ENCODE measurements around the gene JUND.

JUND gene

DNA sequence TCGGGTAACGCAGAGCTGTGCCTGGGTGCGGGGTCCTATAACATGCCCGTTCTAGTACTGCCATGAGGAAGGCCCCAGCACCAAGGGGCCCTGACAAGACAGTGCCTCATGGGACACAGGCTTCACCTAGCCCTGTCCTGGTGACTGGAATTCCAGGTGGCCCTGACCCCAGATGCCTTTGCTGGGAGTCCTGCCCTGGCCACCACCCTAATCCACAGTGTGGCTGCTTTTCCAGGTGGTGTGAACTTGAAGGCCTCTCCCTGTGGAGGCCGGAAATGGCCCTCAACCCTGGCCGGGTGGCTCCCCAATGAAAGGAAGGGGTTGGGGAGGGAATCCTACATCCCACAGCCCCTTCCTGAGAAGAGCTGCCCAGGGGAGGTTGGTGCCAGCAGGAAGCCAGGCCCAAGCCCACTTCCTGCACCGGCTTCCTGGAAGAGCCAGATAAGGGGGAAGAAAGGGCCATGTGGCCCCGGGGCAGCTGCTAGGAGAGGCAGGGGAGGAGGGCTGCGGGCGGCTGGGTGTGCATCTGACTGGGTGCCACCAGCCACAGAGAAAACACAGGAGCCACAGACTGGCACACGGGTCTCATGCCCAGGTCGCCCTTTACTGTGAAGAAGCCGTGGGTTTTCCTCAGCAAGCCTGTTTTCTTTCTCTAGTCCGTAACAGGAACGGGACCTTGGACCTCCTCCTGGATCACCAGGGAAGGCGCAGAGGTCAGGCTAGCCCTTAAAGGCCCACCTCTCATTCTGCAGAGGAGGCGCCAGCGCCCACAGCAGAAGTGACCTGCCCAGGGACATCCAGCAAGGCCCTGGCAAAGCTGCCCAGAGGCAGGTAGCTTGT lies 36.8 kb upstream of the JUND start:
- Histone ChIP-seq H3K36me3 (peaks cover 0 to 9% (median 0%) of the 10 kb centered on the region in 3 donors), H3K27ac (peak overlapping the region in 1 of 2 donors; percentile 29), H3K9me3 (no peaks in the 10 kb centered on the region), H3K4me1 (peaks cover 0 to 36% (median 26%) of the 10 kb centered on the region in 4 donors), H3K27me3 (no peaks in the 10 kb centered on the region), H3K4me3 (no peak overlapping the region)
- DNase-seq: no peak
- intact Hi-C loops (cut with DNase I; ENCODE audit: low total_unique reads): no loop called here
- TF ChIP-seq, protein P1, sequence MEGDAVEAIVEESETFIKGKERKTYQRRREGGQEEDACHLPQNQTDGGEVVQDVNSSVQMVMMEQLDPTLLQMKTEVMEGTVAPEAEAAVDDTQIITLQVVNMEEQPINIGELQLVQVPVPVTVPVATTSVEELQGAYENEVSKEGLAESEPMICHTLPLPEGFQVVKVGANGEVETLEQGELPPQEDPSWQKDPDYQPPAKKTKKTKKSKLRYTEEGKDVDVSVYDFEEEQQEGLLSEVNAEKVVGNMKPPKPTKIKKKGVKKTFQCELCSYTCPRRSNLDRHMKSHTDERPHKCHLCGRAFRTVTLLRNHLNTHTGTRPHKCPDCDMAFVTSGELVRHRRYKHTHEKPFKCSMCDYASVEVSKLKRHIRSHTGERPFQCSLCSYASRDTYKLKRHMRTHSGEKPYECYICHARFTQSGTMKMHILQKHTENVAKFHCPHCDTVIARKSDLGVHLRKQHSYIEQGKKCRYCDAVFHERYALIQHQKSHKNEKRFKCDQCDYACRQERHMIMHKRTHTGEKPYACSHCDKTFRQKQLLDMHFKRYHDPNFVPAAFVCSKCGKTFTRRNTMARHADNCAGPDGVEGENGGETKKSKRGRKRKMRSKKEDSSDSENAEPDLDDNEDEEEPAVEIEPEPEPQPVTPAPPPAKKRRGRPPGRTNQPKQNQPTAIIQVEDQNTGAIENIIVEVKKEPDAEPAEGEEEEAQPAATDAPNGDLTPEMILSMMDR (IDR thresholded peaks at IDR 0.05): no peak

DNA sequence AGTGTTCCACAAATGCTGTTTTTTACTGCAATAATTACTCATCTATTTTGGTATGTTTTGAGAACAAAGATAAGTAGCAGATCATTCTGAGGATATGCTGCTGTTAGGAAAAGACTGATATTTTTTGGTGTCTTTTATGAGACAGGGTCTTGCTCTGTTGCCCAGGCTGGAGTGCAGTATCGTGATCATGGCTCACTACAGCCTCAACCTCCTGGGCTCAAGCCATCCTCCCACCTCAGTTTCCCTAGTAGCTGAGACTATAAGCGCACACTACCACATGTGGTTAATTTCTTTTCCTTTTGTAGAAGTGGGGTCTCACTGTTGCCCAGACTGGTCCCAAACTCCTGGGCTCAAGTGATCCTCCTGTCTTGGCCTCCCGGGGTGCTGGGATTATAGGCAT lies 32.0 kb upstream of the JUND start:
- TF ChIP-seq, protein P1 (IDR thresholded peaks at IDR 0.05): no peak
- no peak for DNase-seq
- Histone ChIP-seq H3K9me3 (no peaks in the 10 kb centered on the region), H3K27ac (peak overlapping the region; percentile 15 to 67), H3K27me3 (no peaks in the 10 kb centered on the region), H3K4me3 (no peak overlapping the region), H3K4me1 (peaks cover 3 to 31% (median 10%) of the 10 kb centered on the region in 4 donors), H3K36me3 (peaks cover 0 to 55% (median 32%) of the 10 kb centered on the region in 3 donors)
- intact Hi-C loops (cut with DNase I; ENCODE audit: low total_unique reads): no loop called here

DNA sequence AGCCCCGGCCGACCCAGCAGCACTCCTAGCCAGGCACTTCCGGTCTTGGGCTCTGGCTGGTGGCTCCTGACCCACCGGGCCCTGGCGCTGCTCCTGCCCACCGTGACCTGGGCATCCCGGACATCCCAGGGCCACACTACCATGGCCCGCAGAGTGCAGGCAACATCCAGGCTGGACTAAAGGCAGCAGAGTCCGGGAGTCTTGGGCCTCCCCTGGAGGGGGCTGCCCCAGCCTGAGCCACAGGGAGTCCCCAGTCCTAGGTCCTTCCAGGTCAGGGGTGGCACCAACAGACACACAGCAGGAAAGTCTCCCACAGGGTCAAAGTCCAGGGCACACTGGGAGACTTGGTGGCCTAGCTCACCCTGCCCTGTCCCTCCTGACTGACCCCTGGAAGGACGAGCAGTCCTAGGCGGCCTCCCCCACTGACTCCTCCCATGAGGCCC lies 30.7 kb upstream of the JUND start:
- H3K27me3 ChIP-seq: no peaks in the 10 kb centered on the region
- TF ChIP-seq, protein P1 (IDR thresholded peaks at IDR 0.05): no peak
- no peak for DNase-seq
- H3K27ac ChIP-seq: no peak overlapping the region
- intact Hi-C loops (cut with DNase I; ENCODE audit: low total_unique reads): no loop called here
- no peaks in the 10 kb centered on the region for H3K9me3 ChIP-seq
- peaks cover 15 to 38% (median 19%) of the 10 kb centered on the region in 4 donors for H3K4me1 ChIP-seq
- peaks cover 0 to 67% (median 32%) of the 10 kb centered on the region in 3 donors for H3K36me3 ChIP-seq
- no peak overlapping the region for H3K4me3 ChIP-seq

DNA sequence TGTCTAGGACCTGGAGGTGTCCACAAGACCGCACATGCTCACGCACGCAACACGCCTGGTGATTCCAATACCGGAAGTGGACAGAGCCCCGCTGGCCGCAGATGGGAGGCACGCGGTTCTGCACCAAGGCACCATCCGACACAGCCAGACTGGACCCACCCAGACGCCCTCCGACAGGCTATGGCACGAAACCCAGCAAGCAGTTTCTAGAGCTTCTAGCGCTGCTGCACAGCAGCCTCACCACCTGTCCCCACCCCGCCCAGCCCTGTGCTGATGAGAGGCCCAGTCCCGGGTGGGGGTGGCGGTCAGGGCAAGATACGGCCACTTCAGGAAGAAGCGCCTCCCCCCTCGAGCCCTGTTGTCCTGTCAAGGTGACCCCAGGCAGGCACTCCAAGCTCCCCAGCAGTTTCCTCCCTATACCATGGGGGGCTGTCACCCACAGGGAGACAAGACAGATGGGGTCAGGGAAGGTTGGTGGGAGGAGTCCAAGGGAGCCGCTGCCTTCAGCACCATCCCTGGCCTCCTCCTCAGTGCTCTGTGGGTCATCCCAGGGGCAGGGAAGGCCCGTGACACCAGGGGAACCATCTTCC lies 30.2 kb upstream of the JUND start:
- TF ChIP-seq, protein P1 (IDR thresholded peaks at IDR 0.05): no peak
- no peaks in the 10 kb centered on the region for H3K9me3 ChIP-seq
- no peak for DNase-seq
- H3K36me3 ChIP-seq: peaks cover 0 to 68% (median 32%) of the 10 kb centered on the region in 3 donors
- intact Hi-C loops (cut with DNase I; ENCODE audit: low total_unique reads): no loop called here
- H3K27me3 ChIP-seq: no peaks in the 10 kb centered on the region
- H3K27ac ChIP-seq: no peak overlapping the region
- H3K4me3 ChIP-seq: no peak overlapping the region
- H3K4me1 ChIP-seq: peaks cover 15 to 43% (median 23%) of the 10 kb centered on the region in 4 donors

DNA sequence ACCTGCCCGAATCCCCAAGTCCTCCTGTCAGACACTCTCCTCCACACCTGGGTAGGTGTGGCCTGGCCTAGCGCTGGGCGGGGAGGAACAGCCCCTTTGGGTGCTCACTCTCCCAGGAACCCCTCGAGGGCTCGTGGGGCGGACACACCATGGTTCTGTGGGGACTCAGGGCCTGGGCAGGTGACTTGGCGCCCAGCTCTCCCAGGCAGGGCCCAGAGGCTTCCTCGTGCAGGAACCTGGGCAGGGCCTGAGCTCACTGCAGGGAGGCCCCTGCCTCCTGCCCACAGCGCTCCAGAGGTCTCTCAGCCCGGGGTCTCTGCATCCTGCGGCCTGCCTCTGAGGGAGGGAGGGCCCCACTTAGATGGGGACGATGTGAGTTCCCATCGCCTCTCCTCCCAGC lies 29.5 kb upstream of the JUND start:
- H3K4me1 ChIP-seq: peaks cover 15 to 50% (median 30%) of the 10 kb centered on the region in 4 donors

More for the DNA sequence above, 29.5 kb upstream of the JUND start:
- Histone ChIP-seq H3K27ac (no peak overlapping the region), H3K9me3 (no peaks in the 10 kb centered on the region), H3K4me3 (no peak overlapping the region), H3K36me3 (peaks cover 0 to 68% (median 32%) of the 10 kb centered on the region in 3 donors), H3K27me3 (no peaks in the 10 kb centered on the region)
- intact Hi-C loops (cut with DNase I; ENCODE audit: low total_unique reads): no loop called here
- no peak for DNase-seq
- TF ChIP-seq, protein P1 (IDR thresholded peaks at IDR 0.05): no peak

Measured in tibial artery (tissue), 4 donors.